ENCODE results near the gene ZNF420. TPM values are rescaled to one million over a fixed set of nuclear protein-coding genes. Genes with fewer than 3 reads are reported as not detected.

Gene ZNF420
- total and polyA plus RNA-seq, 2 of the 8 experiments (the other 6 are each of a cell fraction or from before 2014, with no cell fraction given) = 1.7 to 8.8 TPM

DNA sequence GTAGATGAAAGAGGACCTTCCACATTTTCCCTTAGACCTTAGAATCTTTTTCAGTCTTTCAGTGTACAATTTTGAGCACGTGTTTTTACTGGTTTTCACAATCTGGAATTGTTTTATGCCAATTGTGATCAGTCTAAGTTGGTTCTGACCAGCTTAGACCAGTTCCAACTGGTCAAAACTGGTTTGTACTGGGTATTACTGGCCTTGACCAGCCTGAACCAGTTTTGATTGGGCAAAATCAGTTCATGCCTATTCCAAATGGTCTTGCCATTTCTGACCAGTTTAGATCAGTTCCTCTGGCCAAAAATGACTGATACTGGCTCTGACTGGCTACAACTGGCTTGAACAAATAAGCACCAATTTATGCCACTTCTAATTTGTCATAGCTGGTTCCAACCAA, 57.9 kb downstream of the ZNF420 start:
- H4K5ac ChIP-seq (ENCODE audit: insufficient read length, low read depth, low read length) = no peak overlapping the region
- no peak for DNase-seq (ENCODE audit: low read depth in 1 of 2, low spot score in 2 of 2)
- H4K91ac ChIP-seq (replicated peaks; ENCODE audit: insufficient read length, low read length) = no peak overlapping the region
- H3K18ac ChIP-seq (ENCODE audit: extremely low read depth, low read length) = no peak overlapping the region
- H2AK5ac ChIP-seq (ENCODE audit: low read depth, low read length) = no peak overlapping the region
- H3K56ac ChIP-seq (replicated peaks; ENCODE audit: insufficient read length, low read depth, low read length) = no peak overlapping the region
- no peak overlapping the region for H2BK12ac ChIP-seq (ENCODE audit: low read depth, low read length)
- FAIRE-seq = no peak
- H2BK5ac ChIP-seq (ENCODE audit: low read depth, low read length) = no peak overlapping the region
- H3K4me3 ChIP-seq (ENCODE audit: extremely low read depth in 1 of 4, insufficient read depth in 2 of 4, low read depth in 3 of 4, low read length in 4 of 4) = no peak overlapping the region
- 0% methylated on average over 1 of the region's 1 CpG; no CpG with 5 or more reads in 1 of the 2 experiments for WGBS, 2 experiments (ENCODE audit: extremely low coverage in 1 of 2, insufficient coverage in 1 of 2, insufficient read length in 1 of 2, insufficient replicate concordance in 2 of 2, low coverage in 1 of 2, low lambda C conversion rate in 2 of 2, missing lambda C conversion rate in 1 of 2)
- no peaks in the 10 kb centered on the region for H3K36me3 ChIP-seq (ENCODE audit: control insufficient read depth in 2 of 4, insufficient read depth in 4 of 4, low read length in 3 of 4)
- no peaks in the 10 kb centered on the region for H4K20me1 ChIP-seq (replicated peaks in 1 of 2; ENCODE audit: control insufficient read depth in 1 of 2, insufficient read depth in 2 of 2, low read length in 2 of 2)
- no peak overlapping the region for H2AFZ ChIP-seq (ENCODE audit: low read length)
- H3K27ac ChIP-seq (ENCODE audit: low read depth, low read length) = no peak overlapping the region
- H3K4me2 ChIP-seq (ENCODE audit: insufficient read depth in 1 of 2, low read depth in 2 of 2, low read length in 2 of 2) = no peak overlapping the region
- no peaks in the 10 kb centered on the region for H3K23me2 ChIP-seq (ENCODE audit: low read depth, low read length)
- H3K27me3 ChIP-seq (replicated peaks in 1 of 4; ENCODE audit: control insufficient read depth in 3 of 4, extremely low read depth in 1 of 4, insufficient read depth in 3 of 4, low read length in 3 of 4) = no peaks in the 10 kb centered on the region; a peak in 1 of 7 replicates
- H3K79me2 ChIP-seq (ENCODE audit: control insufficient read depth in 1 of 2, insufficient read depth in 2 of 2, low read length in 2 of 2) = no peaks in the 10 kb centered on the region
- H3K23ac ChIP-seq (ENCODE audit: insufficient read length) = no peak overlapping the region
- ChIA-PET CTCF (ENCODE audit: partially characterized antibody) (no interaction called here), POLR2A (ENCODE audit: partially characterized antibody) (no interaction called here)
- no peak overlapping the region for H3K14ac ChIP-seq (ENCODE audit: insufficient read length)
- H3K79me1 ChIP-seq (ENCODE audit: low read depth, low read length) = no peaks in the 10 kb centered on the region
- no peak overlapping the region for H2BK20ac ChIP-seq (ENCODE audit: low read length)
- H3K4me1 ChIP-seq (replicated peaks in 1 of 4; ENCODE audit: control insufficient read depth in 3 of 4, insufficient read depth in 4 of 4, low read length in 3 of 4) = no peaks in the 10 kb centered on the region
- no peak overlapping the region for H2BK120ac ChIP-seq (replicated peaks; ENCODE audit: low read depth, low read length)
- peaks cover 82 to 83% of the 10 kb centered on the region in 2 experiments for H3K9me3 ChIP-seq (ENCODE audit: insufficient read depth in 2 of 2, low read depth in 1 of 2, low read length in 1 of 2)
- H3K9ac ChIP-seq (replicated peaks in 1 of 4; ENCODE audit: extremely low read depth in 1 of 4, low read depth in 3 of 4, low read length in 3 of 4) = no peak overlapping the region
- no peak overlapping the region for H3K4ac ChIP-seq (replicated peaks; ENCODE audit: insufficient read length, low read depth, low read length)
- H2BK15ac ChIP-seq (ENCODE audit: low read length) = no peak overlapping the region
- H4K8ac ChIP-seq (ENCODE audit: extremely low read depth, insufficient read depth, low read length) = no peak overlapping the region
- no peak for TF ChIP-seq ZNF274 (IDR thresholded peaks at IDR 0.05; ENCODE audit: borderline replicate concordance, extremely low read depth, low read length)
- no peak for TF ChIP-seq EP300 (IDR thresholded peaks at IDR 0.05; ENCODE audit: borderline replicate concordance in 1 of 2, low read depth in 2 of 2, low read length in 2 of 2)
- TF ChIP-seq SP1 (IDR thresholded peaks at IDR 0.05; ENCODE audit: low read depth, low read length) = no peak
- TF ChIP-seq POLR2A (IDR thresholded peaks at IDR 0.05; ENCODE audit: control extremely low read depth in 1 of 2, low read depth in 2 of 2, low read length in 2 of 2) = no peak
- no peak for TF ChIP-seq BACH1 (IDR thresholded peaks at IDR 0.05; ENCODE audit: low read length)
- TF ChIP-seq, protein P1, sequence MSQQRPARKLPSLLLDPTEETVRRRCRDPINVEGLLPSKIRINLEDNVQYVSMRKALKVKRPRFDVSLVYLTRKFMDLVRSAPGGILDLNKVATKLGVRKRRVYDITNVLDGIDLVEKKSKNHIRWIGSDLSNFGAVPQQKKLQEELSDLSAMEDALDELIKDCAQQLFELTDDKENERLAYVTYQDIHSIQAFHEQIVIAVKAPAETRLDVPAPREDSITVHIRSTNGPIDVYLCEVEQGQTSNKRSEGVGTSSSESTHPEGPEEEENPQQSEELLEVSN (IDR thresholded peaks at IDR 0.05) = no peak
- TF ChIP-seq SP2 (IDR thresholded peaks at IDR 0.05; ENCODE audit: low read length) = no peak
- TF ChIP-seq MAFK (IDR thresholded peaks at IDR 0.05; ENCODE audit: low read depth, low read length) = no peak
- TF ChIP-seq ASH2L (IDR thresholded peaks at IDR 0.05; ENCODE audit: low read length) = no peak
- TF ChIP-seq SAP30 (IDR thresholded peaks at IDR 0.05; ENCODE audit: insufficient read depth, insufficient replicate concordance, low read length) = no peak
- TF ChIP-seq SP4 (IDR thresholded peaks at IDR 0.05; ENCODE audit: low read length) = no peak
- TF ChIP-seq, protein P2, sequence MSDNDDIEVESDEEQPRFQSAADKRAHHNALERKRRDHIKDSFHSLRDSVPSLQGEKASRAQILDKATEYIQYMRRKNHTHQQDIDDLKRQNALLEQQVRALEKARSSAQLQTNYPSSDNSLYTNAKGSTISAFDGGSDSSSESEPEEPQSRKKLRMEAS (IDR thresholded peaks at IDR 0.05) = no peak

All from H1 (cell line).